Anterior cingulate cortex (tissue), 58 donors: ENCODE data around the gene CDPF1.
"Not testable (repeated sequence)": the region's sequence is repeated elsewhere in the genome, so short reads cannot be mapped to it uniquely, and the experiment has no call there.

ENCODE experiments used
- DNase-seq, 58 donors: peaks; one replicate each; lab custom pipeline; 2025; lab: John Stamatoyannopoulos, UW

Gene CDPF1

GRCh38 chr22:46233231-46233630, 16.9 kb downstream of the CDPF1 start:
- peak in 39 of 58 donors; percentile 4 to 67 (median 27) for DNase-seq

DNA sequence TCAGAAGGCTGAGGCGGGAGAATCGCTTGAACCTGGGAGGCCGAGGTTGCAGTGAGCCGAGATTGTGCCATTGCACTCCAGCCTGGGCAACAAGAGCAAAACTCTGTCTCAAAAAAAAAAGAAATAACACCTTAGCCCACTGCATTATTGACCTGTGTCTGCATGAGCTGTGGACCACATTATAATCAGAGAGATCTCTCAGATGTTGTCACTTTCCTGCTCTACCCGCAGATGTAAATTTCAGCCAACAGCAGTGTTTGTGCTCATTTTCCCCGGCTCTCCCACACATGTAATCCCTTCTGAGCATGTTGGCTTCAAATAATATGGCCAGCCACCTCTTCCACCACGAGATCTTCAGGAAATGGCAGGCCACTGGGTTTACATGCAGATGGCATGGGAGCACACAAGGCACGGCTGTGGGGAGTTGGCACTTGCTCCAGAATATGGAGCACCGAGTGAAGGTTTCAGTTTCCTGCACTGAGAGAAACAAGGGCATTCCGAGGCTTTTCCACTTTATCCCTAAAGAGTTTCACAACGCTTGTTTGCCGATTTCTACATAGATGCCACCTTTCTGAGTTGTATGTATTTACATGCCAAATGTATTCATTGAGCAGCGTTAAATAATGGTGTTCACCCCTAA, 19.7 kb downstream of the CDPF1 start:
- DNase-seq = no peak

GRCh38 chr22:46229701-46230100, 20.4 kb downstream of the CDPF1 start:
- DNase-seq = no peak

DNA sequence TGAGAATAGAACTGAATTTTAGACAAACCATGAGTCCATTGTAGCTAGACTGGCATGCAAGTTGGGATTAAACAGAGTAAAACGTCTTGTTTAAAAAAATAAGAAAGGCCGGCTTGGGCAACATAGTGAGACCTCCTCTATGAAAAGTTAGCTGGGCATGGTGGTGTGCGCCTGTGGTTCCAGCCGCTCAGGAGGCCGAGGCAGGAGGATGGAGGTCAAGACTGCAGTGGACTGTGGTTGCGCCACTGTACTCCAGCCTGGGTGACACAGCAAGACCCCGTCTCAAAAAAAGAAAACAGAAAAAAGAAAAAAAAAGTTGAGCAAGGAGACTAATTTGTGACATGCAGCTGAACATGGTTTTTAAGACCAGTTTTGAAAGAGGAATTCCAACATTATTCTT, 23.5 kb downstream of the CDPF1 start:
- no peak for DNase-seq

GRCh38 chr22:46225631-46226030, 24.5 kb downstream of the CDPF1 start:
- DNase-seq = no peak

DNA sequence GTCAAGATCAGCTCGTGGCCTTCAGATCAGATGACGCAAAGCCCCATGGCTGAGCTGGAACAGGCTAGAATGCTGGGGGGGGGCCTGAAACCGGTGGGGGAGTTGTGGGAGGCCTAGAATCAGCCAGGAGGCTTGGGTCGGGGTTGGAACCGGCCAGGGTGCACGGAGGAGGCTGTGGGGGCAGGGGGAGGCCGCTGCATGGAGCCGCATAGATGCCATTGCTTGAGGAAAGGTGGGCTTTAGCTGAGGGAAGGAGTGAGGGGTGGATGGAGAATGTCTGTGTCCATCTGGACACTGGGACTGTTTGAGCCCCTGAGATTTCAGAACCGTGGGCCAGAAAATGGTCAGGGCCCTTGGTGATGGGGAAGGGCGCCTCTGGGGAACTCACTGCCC, 25.2 kb downstream of the CDPF1 start:
- no peak for DNase-seq

GRCh38 chr22:46224044-46224897, 25.8 kb downstream of the CDPF1 start:
- DNase-seq = no peak

DNA sequence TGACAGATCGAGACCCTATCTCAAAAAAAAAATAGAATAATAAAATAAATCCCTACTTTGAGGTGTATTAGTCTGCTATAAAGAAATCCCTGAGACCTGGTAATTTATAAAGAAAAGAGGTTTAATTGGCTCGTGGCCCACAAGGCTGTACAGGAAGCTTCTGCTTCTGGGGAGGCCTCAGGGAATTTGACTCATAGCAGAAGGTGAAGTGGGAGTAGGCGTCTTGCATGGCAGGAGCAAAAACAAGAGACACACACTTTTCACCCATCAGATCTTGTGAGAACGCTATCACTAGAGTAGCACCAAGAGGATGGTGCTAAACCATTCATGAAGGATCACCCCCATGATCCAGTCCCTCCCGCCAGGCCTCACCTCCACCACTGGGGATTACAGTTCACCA, 29.2 kb downstream of the CDPF1 start:
- DNase-seq = no peak

DNA sequence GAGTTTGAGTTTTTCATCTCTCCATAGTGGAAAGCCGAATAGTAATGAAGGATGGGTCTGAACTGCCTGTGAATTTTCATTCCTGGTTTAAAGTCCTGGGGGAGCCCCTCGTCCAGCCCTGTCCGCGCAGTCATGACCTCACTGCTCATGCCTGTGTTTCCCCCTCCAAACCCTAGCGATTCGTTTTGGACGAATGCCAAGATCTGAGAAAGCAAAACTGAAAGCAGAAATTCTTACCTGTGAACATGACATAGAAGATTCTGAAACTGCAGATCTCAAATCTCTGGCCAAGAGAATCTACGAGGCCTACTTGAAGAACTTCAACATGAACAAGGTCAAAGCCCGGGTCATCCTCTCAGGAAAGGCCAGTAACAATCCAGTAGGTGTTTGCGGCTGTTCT, 30.5 kb downstream of the CDPF1 start:
- no peak for DNase-seq

- no peak for DNase-seq
Observed at GRCh38 chr22:46214616-46215015, 35.5 kb downstream of the CDPF1 start.

DNA sequence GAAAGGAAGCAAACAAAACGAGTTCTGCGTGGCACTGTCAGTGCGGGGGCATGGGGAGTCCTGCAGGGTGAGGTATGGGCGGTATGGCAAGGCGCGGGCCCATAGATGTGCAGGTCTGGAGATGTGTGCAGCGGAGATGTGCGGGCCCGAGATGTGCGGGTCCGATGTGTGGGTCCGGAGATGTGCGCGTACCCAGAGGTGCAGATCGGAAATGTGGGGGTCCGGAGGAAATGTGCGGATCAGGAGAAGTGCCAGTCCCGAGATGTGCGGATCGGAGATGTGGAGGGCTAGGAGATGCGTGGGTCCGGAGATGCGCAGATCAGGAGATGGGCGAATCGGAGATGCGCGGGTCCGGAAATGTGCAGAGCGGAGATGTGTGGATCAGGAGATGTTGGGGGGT, 35.9 kb downstream of the CDPF1 start:
- DNase-seq = no peak

DNA sequence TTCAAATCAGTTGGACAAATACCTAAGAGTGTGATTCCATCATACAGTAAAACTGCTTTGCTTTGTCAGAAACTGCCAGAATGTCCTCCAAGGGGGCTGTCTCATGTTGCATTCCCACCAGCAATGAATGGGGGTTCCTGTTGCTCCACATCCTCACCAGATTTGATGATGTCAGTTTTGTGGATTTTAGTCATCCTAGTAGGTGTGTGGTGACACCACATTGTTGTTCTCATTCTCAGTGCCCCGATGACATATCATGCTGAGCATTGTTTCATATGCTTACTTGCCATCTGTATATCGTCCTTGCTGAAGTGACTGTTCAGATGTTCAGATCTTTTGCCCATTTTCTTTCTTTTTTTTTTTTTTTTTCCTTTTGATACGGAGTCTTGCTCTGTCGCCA, 37.0 kb downstream of the CDPF1 start:
- no peak for DNase-seq

- no peak for DNase-seq
Observed at GRCh38 chr22:46212195-46212594, 37.9 kb downstream of the CDPF1 start.

DNA sequence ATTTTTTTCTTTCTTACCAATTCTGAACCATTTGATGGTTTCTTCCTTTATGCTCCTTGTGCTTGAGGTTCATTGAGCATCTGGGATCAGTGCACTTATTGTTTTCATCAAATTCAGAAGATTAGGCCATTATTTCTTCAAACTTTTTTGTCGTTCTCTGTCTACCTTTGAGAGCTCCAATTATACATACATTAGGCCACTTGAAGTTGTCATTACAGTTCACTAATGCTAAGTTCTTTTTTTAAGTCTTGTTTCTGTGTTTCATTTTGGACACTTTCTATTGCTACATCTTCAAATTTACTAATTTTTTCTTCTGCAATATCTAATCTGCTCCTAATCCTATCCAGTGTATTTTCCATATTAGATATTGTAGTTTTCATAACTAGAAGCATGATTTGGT, 40.8 kb downstream of the CDPF1 start:
- DNase-seq = no peak

GRCh38 chr22:46203601-46203980, 46.5 kb downstream of the CDPF1 start:
- no peak for DNase-seq

GRCh38 chr22:46202897-46203600, 47.0 kb downstream of the CDPF1 start:
- no peak for DNase-seq

GRCh38 chr22:46201059-46201757, 48.9 kb downstream of the CDPF1 start:
- no peak for DNase-seq

- not testable (repeated sequence) for DNase-seq
Observed at GRCh38 chr22:46198806-46199205, 51.3 kb downstream of the CDPF1 start.

- no peak for DNase-seq
Observed at GRCh38 chr22:46198274-46198673, 51.8 kb downstream of the CDPF1 start.

- DNase-seq = peak in 16 of 58 donors; percentile 3 to 26 (median 8)
Observed at GRCh38 chr22:46196278-46196677, 53.8 kb downstream of the CDPF1 start.
